Uterus (tissue), 4 donors: ENCODE results near the gene JHY. TPM values are rescaled to one million over a fixed set of nuclear protein-coding genes. Genes with fewer than 3 reads are reported as not detected.

Source experiments
- DNase-seq, 2 donors: peaks; one replicate each; pipeline ENCODE4 v3.0.0-alpha.2; 2019 to 2020
- H3K27ac ChIP-seq, 2 donors: fragments of 200-600 bp; sonication (generic); 1 replicate in 1 of 2; 2 replicates in 1 of 2; pipeline ENCODE4 v1.5.1; 2016 to 2018
- H3K27me3 ChIP-seq, 2 donors: fragments of 200-600 bp; sonication (generic); one replicate each; pipeline ENCODE4 v1.5.1; 2018 to 2019; ENCODE audit warnings: control low read depth in 1 of 2
- H3K36me3 ChIP-seq, 2 donors: fragments of 200-600 bp; sonication (generic); one replicate each; pipeline ENCODE4 v1.5.1; 2019; ENCODE audit warnings: control low read depth in 1 of 2
- H3K4me1 ChIP-seq, 2 donors: fragments of 200-600 bp; sonication (generic); one replicate each; pipeline ENCODE4 v1.5.1; 2018 to 2019; ENCODE audit warnings: control low read depth in 1 of 2
- H3K4me3 ChIP-seq, 2 donors: fragments of 200-600 bp; sonication (generic); 1 replicate in 1 of 2; 2 replicates in 1 of 2; pipeline ENCODE4 v1.5.1; 2018 to 2019; ENCODE audit warnings: mild to moderate bottlenecking in 1 of 2
- H3K9me3 ChIP-seq, 2 donors: fragments of 200-600 bp; sonication (generic); one replicate each; pipeline ENCODE4 v1.5.1; 2019; ENCODE audit warnings: control low read depth in 1 of 2
- POLR2A ChIP-seq, 2 donors: fragments of 450-650 bp; IDR thresholded peaks; one replicate each; pipeline ENCODE4 v1.6.1; 2016; ENCODE audit warnings: antibody characterized with exemption in 2 of 2, mild to moderate bottlenecking in 1 of 2, moderate library complexity in 1 of 2
- intact Hi-C: fragments of 100-400 bp; cut with DNase I; formaldehyde crosslinking; loops from one replicate; pipeline ENCODE4 v1.15.1; 2023; ENCODE audit warnings: low total_unique reads
- total RNA-seq, 4 donors: library from RNA; depleted of rRNA in 3 of 4; stranded (reverse); fragments of >200 nt in 3 of 4; gene quantifications; one replicate each; pipeline versions ENCODE4 v1.1.0 to v1.2.4, GENCODE V29; 2014 to 2023
- TF ChIP-seq, protein P1 (sequence below), 4 experiments: fragments of 200-600 bp in 2 of 4; fragments of 450-650 bp in 2 of 4; sonication (generic) in 2 of 4; IDR thresholded peaks; one replicate each; pipeline ENCODE4 v1.5.1; 2016 to 2019; ENCODE audit warnings: antibody characterized with exemption in 4 of 4, mild to moderate bottlenecking in 2 of 4, moderate library complexity in 1 of 4
- donor health status: DM: yes; HTN: yes; CAD: no.

JHY gene
- 1 to 10 TPM in 3 of 4 donors, under 1 TPM in 1; 0.88 to 9.0 (median 3.3) TPM for total RNA-seq

DNA sequence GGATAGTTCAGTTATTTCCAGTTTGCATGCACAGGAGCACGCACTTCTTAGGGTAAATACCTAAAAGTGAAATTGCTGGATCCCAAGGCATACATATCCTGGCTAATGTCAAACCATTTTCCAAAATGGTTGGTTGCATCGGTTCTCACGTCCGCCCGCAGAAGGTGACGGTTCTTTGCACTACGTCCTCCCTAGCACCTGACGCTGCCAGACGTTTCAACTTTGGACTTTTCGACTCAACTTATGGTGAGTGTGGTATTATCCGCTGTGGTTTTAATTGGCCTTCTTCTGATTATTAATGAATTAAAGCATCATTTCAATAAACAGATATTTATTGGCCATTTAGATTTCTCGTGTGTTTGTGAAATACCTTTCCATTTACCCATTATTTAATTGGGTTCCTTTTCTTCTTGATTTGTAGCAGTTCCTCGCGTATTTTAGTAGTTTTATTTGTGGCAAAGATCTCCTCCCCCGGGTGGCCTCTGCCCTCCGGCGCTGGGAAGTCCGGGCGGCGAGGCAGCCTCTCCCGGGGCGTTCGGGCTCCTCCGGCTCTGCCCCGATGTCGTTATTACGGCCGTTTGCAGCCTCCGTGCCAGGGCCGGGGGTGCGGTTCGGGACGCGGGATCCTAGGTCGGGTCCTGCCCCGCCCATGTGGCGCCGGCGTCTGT lies at the start of gene JHY:
TSS of gene JHY (plus strand) at position 571 of the 668 bp plus-strand sequence. CDS start 3,091 bp downstream, outside the sequence.
- Histone ChIP-seq H3K4me3 (peak within 1 kb of the TSS; percentile 43 to 57), H3K36me3 (no peaks in the 10 kb centered on the region), H3K27me3 (no peaks in the 10 kb centered on the region), H3K4me1 (no peaks in the 10 kb centered on the region), H3K9me3 (no peaks in the 10 kb centered on the region), H3K27ac (peak within 1 kb of the TSS; percentile 57 to 73)
- peak in 1 of 2 donors; percentile 30 for DNase-seq
- TF ChIP-seq, protein P1, sequence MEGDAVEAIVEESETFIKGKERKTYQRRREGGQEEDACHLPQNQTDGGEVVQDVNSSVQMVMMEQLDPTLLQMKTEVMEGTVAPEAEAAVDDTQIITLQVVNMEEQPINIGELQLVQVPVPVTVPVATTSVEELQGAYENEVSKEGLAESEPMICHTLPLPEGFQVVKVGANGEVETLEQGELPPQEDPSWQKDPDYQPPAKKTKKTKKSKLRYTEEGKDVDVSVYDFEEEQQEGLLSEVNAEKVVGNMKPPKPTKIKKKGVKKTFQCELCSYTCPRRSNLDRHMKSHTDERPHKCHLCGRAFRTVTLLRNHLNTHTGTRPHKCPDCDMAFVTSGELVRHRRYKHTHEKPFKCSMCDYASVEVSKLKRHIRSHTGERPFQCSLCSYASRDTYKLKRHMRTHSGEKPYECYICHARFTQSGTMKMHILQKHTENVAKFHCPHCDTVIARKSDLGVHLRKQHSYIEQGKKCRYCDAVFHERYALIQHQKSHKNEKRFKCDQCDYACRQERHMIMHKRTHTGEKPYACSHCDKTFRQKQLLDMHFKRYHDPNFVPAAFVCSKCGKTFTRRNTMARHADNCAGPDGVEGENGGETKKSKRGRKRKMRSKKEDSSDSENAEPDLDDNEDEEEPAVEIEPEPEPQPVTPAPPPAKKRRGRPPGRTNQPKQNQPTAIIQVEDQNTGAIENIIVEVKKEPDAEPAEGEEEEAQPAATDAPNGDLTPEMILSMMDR (IDR thresholded peaks at IDR 0.05): no peak
- TF ChIP-seq POLR2A (IDR thresholded peaks at IDR 0.05): no peak
- intact Hi-C loops: no loop called here

DNA sequence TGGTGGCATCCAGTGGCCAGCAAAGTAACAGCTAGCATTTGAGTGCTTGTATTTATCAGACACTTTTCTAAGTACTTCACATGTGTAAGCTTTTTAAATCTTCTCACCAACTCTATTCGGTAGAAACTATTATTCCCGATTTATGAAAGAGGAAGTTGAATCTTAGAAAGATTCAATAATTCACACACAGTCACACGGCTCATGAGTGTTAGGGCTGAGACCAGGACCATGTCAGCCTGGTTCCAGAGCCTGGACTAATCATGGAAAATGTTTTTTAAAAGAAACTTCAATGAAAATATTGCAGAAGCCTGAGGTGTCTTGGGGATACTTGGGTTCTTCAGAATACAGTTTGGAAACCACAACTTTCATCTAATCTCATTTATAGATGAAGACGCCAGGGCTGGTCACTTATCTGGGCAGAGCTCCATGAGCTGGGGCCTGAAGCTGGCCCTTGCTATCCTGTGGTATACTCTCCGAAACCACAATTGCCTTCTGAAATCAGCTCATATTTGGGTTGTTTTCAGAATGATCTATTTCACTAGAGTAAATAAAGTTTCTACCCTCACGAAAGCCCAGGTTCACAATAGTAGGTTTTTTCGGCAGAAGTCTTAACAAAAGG lies 48.6 kb upstream of the JHY start:
- no peaks in the 10 kb centered on the region for H3K9me3 ChIP-seq
- DNase-seq: no peak
- no peak for TF ChIP-seq POLR2A (IDR thresholded peaks at IDR 0.05)
- TF ChIP-seq, protein P1 (IDR thresholded peaks at IDR 0.05): no peak
- intact Hi-C loops: no loop called here
- no peak overlapping the region for H3K27ac ChIP-seq
- H3K4me3 ChIP-seq: no peak overlapping the region
- H3K4me1 ChIP-seq: no peaks in the 10 kb centered on the region
- H3K27me3 ChIP-seq: no peaks in the 10 kb centered on the region
- no peaks in the 10 kb centered on the region for H3K36me3 ChIP-seq

- intact Hi-C loops: no loop called here
- H3K4me1 ChIP-seq: no peaks in the 10 kb centered on the region
- TF ChIP-seq POLR2A (IDR thresholded peaks at IDR 0.05): no peak
- TF ChIP-seq, protein P1 (IDR thresholded peaks at IDR 0.05): no peak
- no peaks in the 10 kb centered on the region for H3K27me3 ChIP-seq
- no peak overlapping the region for H3K27ac ChIP-seq
- DNase-seq: no peak
- no peaks in the 10 kb centered on the region for H3K9me3 ChIP-seq
- no peak overlapping the region for H3K4me3 ChIP-seq
- H3K36me3 ChIP-seq: no peaks in the 10 kb centered on the region
Observed at GRCh38 chr11:122836916-122837315, 45.6 kb upstream of the JHY start.

GRCh38 chr11:122837528-122838346 lies 44.8 kb upstream of the JHY start:
- Histone ChIP-seq H3K27me3 (no peaks in the 10 kb centered on the region), H3K27ac (no peak overlapping the region), H3K36me3 (no peaks in the 10 kb centered on the region), H3K4me1 (no peaks in the 10 kb centered on the region), H3K4me3 (no peak overlapping the region), H3K9me3 (no peaks in the 10 kb centered on the region)
- TF ChIP-seq, protein P1 (IDR thresholded peaks at IDR 0.05): no peak
- no peak for TF ChIP-seq POLR2A (IDR thresholded peaks at IDR 0.05)
- intact Hi-C loops: no loop called here
- DNase-seq: no peak
